G401.6 (cell line): ENCODE results near the gene FAN1.
A peak's percentile ranks its signal among the peaks of the same experiment; 100 is the strongest.
"Not testable (repeated sequence)": the region's sequence is repeated elsewhere in the genome, so short reads cannot be mapped to it uniquely, and the experiment has no call there.

ENCODE experiments used
- FAIRE-seq: peaks from 2 replicates; lab custom pipeline; 2012; peaks lifted over from hg19 to GRCh38; lab: Jason Lieb, UNC

The FAN1 gene

GRCh38 chr15:30903497-30904187 is at the start of gene FAN1:
Gene FAN1 (plus strand): TSS chr15:30903915. CDS start chr15:30904664, 749 bp downstream.
- no peak for FAIRE-seq

- FAIRE-seq, result peak; percentile 59
Measured at GRCh38 chr15:30859091-30859874, 44.4 kb upstream of the FAN1 start.

- no peak for FAIRE-seq
Measured at GRCh38 chr15:30865257-30865656, 38.5 kb upstream of the FAN1 start.

- no peak for FAIRE-seq
Measured at GRCh38 chr15:30870681-30871080, 33.0 kb upstream of the FAN1 start.

GRCh38 chr15:30872341-30872748 is 31.4 kb upstream of the FAN1 start:
- FAIRE-seq, result no peak

GRCh38 chr15:30877070-30877469 is 26.6 kb upstream of the FAN1 start:
- no peak for FAIRE-seq

- FAIRE-seq, result no peak
Measured at GRCh38 chr15:30878515-30878914, 25.2 kb upstream of the FAN1 start.

GRCh38 chr15:30882849-30883433 is 20.8 kb upstream of the FAN1 start:
- FAIRE-seq, result no peak

GRCh38 chr15:30883666-30884065 is 20.0 kb upstream of the FAN1 start:
- FAIRE-seq, result not testable (repeated sequence)

- no peak for FAIRE-seq
Measured at GRCh38 chr15:30885814-30886213, 17.9 kb upstream of the FAN1 start.

- no peak for FAIRE-seq
Measured at GRCh38 chr15:30889196-30889595, 14.5 kb upstream of the FAN1 start.

GRCh38 chr15:30895461-30896210 is 8.1 kb upstream of the FAN1 start:
- no peak for FAIRE-seq

GRCh38 chr15:30896211-30896606 is 7.5 kb upstream of the FAN1 start:
- FAIRE-seq, result no peak

GRCh38 chr15:30901889-30902288 is 1.8 kb upstream of the FAN1 start:
- FAIRE-seq, result no peak

GRCh38 chr15:30904812-30905211 is 1.1 kb downstream of the FAN1 start:
- no peak for FAIRE-seq

GRCh38 chr15:30905821-30906220 is 2.1 kb downstream of the FAN1 start:
- FAIRE-seq, result no peak

- FAIRE-seq, result no peak
Measured at GRCh38 chr15:30906366-30906765, 2.7 kb downstream of the FAN1 start.

GRCh38 chr15:30913761-30914160 is 10.0 kb downstream of the FAN1 start:
- FAIRE-seq, result no peak

- FAIRE-seq, result no peak
Measured at GRCh38 chr15:30917013-30917412, 13.3 kb downstream of the FAN1 start.

- no peak for FAIRE-seq
Measured at GRCh38 chr15:30917675-30918074, 14.0 kb downstream of the FAN1 start.

- FAIRE-seq, result no peak
Measured at GRCh38 chr15:30918366-30918765, 14.7 kb downstream of the FAN1 start.

GRCh38 chr15:30919877-30920550 is 16.3 kb downstream of the FAN1 start:
- FAIRE-seq, result no peak
